Panc1 (cell line): Measurements from ENCODE around the gene RAG1. TPM values are rescaled to one million over a fixed set of nuclear protein-coding genes. Genes with fewer than 3 reads are reported as not detected.

Source experiments
- ATAC-seq: fragments of 200-7000 bp; cut with Tn5 transposase; 2 replicates; pipeline ENCODE4 v1.9.1; 2020; ENCODE audit warnings: mild to moderate bottlenecking, moderate library complexity
- BruUV-seq: library from RNA; stranded (reverse); fragments of 400-500 nt; replicated peaks from 2 replicates; lab custom pipeline; 2021; lab: Mats Ljungman, UMichigan
- CTCF ChIA-PET: fragments of 300-600 bp; sonication (Branson Sonifier 250); formaldehyde crosslinking; loops from one replicate; lab custom pipeline; 2022; ENCODE audit warnings: antibody characterized with exemption; lab: Charles Lee
- POLR2A ChIA-PET: fragments of 300-600 bp; sonication (Branson Sonifier 250); formaldehyde crosslinking; loops from one replicate; lab custom pipeline; 2022; ENCODE audit warnings: antibody characterized with exemption; lab: Charles Lee
- DNase-seq: peaks from one replicate; pipeline ENCODE4 v3.0.0-alpha.2; 2010; ENCODE audit warnings: low read depth, low spot score
- H3K27ac ChIP-seq: 2 replicates; pipeline ENCODE4 v1.5.1; 2011; ENCODE audit warnings: mild to moderate bottlenecking, low read length, inconsistent platforms
- H3K27me3 ChIP-seq: fragments of 200-500 bp; sonication (Bioruptor generic); 2 replicates; pipeline ENCODE4 v1.6.0; 2014; ENCODE audit warnings: low read length, inconsistent platforms; ENCODE audit not compliant: control insufficient read depth, insufficient read depth
- H3K36me3 ChIP-seq: fragments of 200-500 bp; sonication (Bioruptor generic); 2 replicates; pipeline ENCODE4 v1.5.1; 2014; ENCODE audit warnings: inconsistent platforms, mild to moderate bottlenecking, low read length, moderate library complexity; ENCODE audit not compliant: control insufficient read depth, insufficient read depth
- H3K4me1 ChIP-seq: 2 replicates; pipeline ENCODE4 v1.5.1; 2011; ENCODE audit warnings: inconsistent platforms, mild to moderate bottlenecking, low read length, moderate library complexity; ENCODE audit not compliant: control insufficient read depth, insufficient read depth
- H3K4me3 ChIP-seq, 2 experiments: 2 replicates each; pipeline ENCODE4 v1.5.1; 2011 to 2012; ENCODE audit warnings: low read depth in 2 of 2, low read length in 2 of 2, mild to moderate bottlenecking in 2 of 2, inconsistent platforms in 1 of 2, moderate library complexity in 1 of 2
- H3K9me3 ChIP-seq: fragments of 200-500 bp; sonication (Bioruptor generic); 2 replicates; pipeline ENCODE4 v1.5.1; 2014; ENCODE audit warnings: low read depth, mild to moderate bottlenecking, inconsistent platforms, low read length, moderate library complexity; ENCODE audit not compliant: control insufficient read depth, insufficient read depth
- POLR2AphosphoS5 ChIP-seq: IDR thresholded peaks from 2 replicates; pipeline ENCODE4 v1.6.1; 2012; ENCODE audit warnings: mild to moderate bottlenecking, low read depth, low read length, moderate library complexity
- SIN3A ChIP-seq: IDR thresholded peaks from 2 replicates; pipeline ENCODE4 v1.6.1; 2012; ENCODE audit warnings: low read depth, mild to moderate bottlenecking, low read length, moderate library complexity, borderline replicate concordance; ENCODE audit not compliant: insufficient read depth
- TCF7L2 ChIP-seq: IDR thresholded peaks from 2 replicates; pipeline ENCODE4 v1.6.1; 2011; ENCODE audit warnings: mild to moderate bottlenecking, low read depth, low read length, inconsistent platforms
- in situ Hi-C: cut with HindIII; loops from 2 replicates; pipeline ENCODE4 v1.10.0; 2016; ENCODE audit warnings: low sequenced_read_pairs, low pct_unique_long_range_greater_than_20kb
- intact Hi-C: fragments of 100-400 bp; cut with micrococcal nuclease; formaldehyde crosslinking; loops from one replicate; pipeline ENCODE4 v1.10.0; 2022; ENCODE audit not compliant: unreplicated experiment
- total RNA-seq: library from RNA; stranded (reverse); gene quantifications from one replicate; pipeline ENCODE4 v1.2.1, GENCODE V29; 2021; ENCODE audit not compliant: unreplicated experiment
- TF ChIP-seq, protein P1 (sequence below), 2 experiments: IDR thresholded peaks; 2 replicates each; pipeline ENCODE4 v1.6.1; 2011 to 2012; ENCODE audit warnings: low read depth in 2 of 2, control low read depth in 1 of 2, low read length in 1 of 2, mild to moderate bottlenecking in 1 of 2, moderate library complexity in 1 of 2; ENCODE audit not compliant: insufficient read depth in 1 of 2
- TF ChIP-seq, protein P2 (sequence below): fragments of 450-650 bp; IDR thresholded peaks from 2 replicates; pipeline ENCODE4 v1.5.1; 2017; ENCODE audit warnings: mild to moderate bottlenecking

Gene RAG1
- total RNA-seq, 1 experiment from 2014 or later, result 0.44 TPM

DNA sequence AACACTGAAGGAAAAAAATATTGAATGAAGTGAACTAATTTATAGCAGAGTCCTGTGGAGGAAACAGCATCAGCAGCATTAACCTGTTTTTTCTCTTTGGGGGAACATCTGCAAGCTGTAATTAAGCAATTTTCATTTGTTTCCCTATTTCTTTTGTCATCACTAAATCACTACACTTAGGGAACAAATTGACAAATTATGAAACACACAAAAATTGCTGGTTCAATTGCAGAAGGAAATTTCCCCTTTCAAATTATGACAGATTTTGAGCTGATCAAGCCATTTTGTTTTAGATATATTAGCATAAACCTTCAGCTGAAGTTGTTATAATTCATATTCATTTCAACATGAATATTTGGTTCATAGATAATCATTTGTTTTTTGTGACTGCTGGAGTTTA lies 52.4 kb downstream of the RAG1 start:
- H3K27ac ChIP-seq, result peak overlapping the region; percentile 61; the same call in 1 of the 2 replicates
- H3K4me3 ChIP-seq, result no peak overlapping the region
- no TSS peak for BruUV-seq
- in situ Hi-C loops (no loop called here), intact Hi-C loops (loop anchor here (5.0 kb wide), 1 partner anchor 127 kb away; no protein-coding TSS in a partner anchor)
- ChIA-PET POLR2A (no interaction called here), CTCF (no interaction called here)
- no peak for DNase-seq
- H3K9me3 ChIP-seq, result no peaks in the 10 kb centered on the region
- peaks cover 3% of the 10 kb centered on the region; the same call in 1 of the 2 replicates for H3K4me1 ChIP-seq
- no peaks in the 10 kb centered on the region for H3K36me3 ChIP-seq
- TF ChIP-seq, protein P1, sequence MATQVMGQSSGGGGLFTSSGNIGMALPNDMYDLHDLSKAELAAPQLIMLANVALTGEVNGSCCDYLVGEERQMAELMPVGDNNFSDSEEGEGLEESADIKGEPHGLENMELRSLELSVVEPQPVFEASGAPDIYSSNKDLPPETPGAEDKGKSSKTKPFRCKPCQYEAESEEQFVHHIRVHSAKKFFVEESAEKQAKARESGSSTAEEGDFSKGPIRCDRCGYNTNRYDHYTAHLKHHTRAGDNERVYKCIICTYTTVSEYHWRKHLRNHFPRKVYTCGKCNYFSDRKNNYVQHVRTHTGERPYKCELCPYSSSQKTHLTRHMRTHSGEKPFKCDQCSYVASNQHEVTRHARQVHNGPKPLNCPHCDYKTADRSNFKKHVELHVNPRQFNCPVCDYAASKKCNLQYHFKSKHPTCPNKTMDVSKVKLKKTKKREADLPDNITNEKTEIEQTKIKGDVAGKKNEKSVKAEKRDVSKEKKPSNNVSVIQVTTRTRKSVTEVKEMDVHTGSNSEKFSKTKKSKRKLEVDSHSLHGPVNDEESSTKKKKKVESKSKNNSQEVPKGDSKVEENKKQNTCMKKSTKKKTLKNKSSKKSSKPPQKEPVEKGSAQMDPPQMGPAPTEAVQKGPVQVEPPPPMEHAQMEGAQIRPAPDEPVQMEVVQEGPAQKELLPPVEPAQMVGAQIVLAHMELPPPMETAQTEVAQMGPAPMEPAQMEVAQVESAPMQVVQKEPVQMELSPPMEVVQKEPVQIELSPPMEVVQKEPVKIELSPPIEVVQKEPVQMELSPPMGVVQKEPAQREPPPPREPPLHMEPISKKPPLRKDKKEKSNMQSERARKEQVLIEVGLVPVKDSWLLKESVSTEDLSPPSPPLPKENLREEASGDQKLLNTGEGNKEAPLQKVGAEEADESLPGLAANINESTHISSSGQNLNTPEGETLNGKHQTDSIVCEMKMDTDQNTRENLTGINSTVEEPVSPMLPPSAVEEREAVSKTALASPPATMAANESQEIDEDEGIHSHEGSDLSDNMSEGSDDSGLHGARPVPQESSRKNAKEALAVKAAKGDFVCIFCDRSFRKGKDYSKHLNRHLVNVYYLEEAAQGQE (IDR thresholded peaks at IDR 0.05; ENCODE audit: insufficient read depth in 1 of 2, low read depth in 2 of 2, low read length in 1 of 2), result no peak
- TF ChIP-seq, protein P2, sequence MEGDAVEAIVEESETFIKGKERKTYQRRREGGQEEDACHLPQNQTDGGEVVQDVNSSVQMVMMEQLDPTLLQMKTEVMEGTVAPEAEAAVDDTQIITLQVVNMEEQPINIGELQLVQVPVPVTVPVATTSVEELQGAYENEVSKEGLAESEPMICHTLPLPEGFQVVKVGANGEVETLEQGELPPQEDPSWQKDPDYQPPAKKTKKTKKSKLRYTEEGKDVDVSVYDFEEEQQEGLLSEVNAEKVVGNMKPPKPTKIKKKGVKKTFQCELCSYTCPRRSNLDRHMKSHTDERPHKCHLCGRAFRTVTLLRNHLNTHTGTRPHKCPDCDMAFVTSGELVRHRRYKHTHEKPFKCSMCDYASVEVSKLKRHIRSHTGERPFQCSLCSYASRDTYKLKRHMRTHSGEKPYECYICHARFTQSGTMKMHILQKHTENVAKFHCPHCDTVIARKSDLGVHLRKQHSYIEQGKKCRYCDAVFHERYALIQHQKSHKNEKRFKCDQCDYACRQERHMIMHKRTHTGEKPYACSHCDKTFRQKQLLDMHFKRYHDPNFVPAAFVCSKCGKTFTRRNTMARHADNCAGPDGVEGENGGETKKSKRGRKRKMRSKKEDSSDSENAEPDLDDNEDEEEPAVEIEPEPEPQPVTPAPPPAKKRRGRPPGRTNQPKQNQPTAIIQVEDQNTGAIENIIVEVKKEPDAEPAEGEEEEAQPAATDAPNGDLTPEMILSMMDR, result no peak
- TF ChIP-seq SIN3A, result no peak
- no peak for TF ChIP-seq POLR2AphosphoS5
- no peak for TF ChIP-seq TCF7L2
- ATAC-seq, result no peak
- H3K27me3 ChIP-seq, result no peaks in the 10 kb centered on the region

DNA sequence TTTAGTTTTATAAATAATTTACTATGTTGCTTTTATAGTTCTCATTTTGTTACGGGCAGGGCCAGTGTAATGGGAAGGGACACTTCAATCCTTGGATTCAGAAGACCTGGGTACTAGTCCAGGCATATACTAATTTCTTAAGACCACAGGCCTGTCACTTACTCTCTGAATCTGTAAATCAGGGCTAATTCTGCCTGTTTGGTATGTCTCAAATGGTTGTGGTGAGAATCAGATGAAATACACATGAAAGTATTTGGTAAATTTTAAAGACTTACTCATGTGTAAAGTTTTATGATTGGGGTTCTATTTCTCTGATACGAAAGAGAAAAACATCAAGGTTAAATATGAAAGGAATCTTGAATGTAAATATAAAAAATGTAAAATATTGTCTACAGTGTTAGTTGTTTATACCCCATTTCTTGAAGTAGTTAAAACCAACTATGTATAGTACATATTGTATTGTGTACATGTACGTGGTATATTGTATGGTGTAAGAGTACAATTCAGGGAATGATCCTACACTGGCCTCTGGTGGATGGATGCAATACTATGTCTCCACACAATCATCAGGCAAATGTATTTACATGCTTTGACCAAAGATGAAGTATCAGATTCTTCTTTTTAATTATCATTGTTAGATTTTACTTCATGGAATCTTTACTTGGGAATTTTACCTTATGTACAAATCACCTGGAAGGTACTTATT lies 54.8 kb downstream of the RAG1 start:
- in situ Hi-C loops, result no loop called here
- H3K27ac ChIP-seq, result peak overlapping the region; percentile 36; the same call in 1 of the 2 replicates
- TF ChIP-seq, protein P1 (IDR thresholded peaks at IDR 0.05; ENCODE audit: insufficient read depth in 1 of 2, low read depth in 2 of 2, low read length in 1 of 2), result no peak
- TF ChIP-seq, protein P2, result peak; percentile 70; the same call in 1 of the 2 replicates
- TF ChIP-seq TCF7L2 (no peak), POLR2AphosphoS5 (no peak), SIN3A (no peak)
- intact Hi-C loops, result loop anchor here (1.0 to 5.0 kb wide), 2 partner anchors 58 to 125 kb away; no protein-coding TSS in a partner anchor
- ChIA-PET CTCF (no interaction called here), POLR2A (no interaction called here)
- H3K27me3 ChIP-seq, result no peaks in the 10 kb centered on the region
- no peaks in the 10 kb centered on the region for H3K9me3 ChIP-seq
- no peak overlapping the region for H3K4me3 ChIP-seq
- peaks cover 3% of the 10 kb centered on the region; the same call in 1 of the 2 replicates for H3K4me1 ChIP-seq
- ATAC-seq, result peak; percentile 95
- no TSS peak for BruUV-seq
- DNase-seq, result peak; percentile 7
- H3K36me3 ChIP-seq, result no peaks in the 10 kb centered on the region
